PC-3 (cell line): ENCODE measurements around the gene KCTD5.

Experiments
- CTCF ChIP-seq: fragments of 300-600 bp; sonication (generic); conservative IDR thresholded peaks from 2 replicates; pipeline ENCODE4 v1.5.1; 2017; ENCODE audit warnings: antibody characterized with exemption, low read depth, mild to moderate bottlenecking, low read length
- EZH2 ChIP-seq: fragments of 300-600 bp; sonication (generic); IDR thresholded peaks from one replicate; pipeline ENCODE4 v1.6.1; 2017; ENCODE audit warnings: antibody characterized with exemption, mild to moderate bottlenecking, low read length; ENCODE audit not compliant: unreplicated experiment

GRCh38 chr16:2719328-2720063, 37.2 kb downstream of the KCTD5 start:
- TF ChIP-seq EZH2 (no peak), CTCF (no peak)
